GF-D8 (cell line): ENCODE data around the gene GSTO2.
A peak's percentile ranks its signal among the peaks of the same experiment; 100 is the strongest.
"Not testable (repeated sequence)": the region's sequence is repeated elsewhere in the genome, so short reads cannot be mapped to it uniquely, and the experiment has no call there.

ENCODE experiments used
- DNase-seq: peaks from one replicate; lab custom pipeline; 2025; lab: John Stamatoyannopoulos, UW

The GSTO2 gene

DNA sequence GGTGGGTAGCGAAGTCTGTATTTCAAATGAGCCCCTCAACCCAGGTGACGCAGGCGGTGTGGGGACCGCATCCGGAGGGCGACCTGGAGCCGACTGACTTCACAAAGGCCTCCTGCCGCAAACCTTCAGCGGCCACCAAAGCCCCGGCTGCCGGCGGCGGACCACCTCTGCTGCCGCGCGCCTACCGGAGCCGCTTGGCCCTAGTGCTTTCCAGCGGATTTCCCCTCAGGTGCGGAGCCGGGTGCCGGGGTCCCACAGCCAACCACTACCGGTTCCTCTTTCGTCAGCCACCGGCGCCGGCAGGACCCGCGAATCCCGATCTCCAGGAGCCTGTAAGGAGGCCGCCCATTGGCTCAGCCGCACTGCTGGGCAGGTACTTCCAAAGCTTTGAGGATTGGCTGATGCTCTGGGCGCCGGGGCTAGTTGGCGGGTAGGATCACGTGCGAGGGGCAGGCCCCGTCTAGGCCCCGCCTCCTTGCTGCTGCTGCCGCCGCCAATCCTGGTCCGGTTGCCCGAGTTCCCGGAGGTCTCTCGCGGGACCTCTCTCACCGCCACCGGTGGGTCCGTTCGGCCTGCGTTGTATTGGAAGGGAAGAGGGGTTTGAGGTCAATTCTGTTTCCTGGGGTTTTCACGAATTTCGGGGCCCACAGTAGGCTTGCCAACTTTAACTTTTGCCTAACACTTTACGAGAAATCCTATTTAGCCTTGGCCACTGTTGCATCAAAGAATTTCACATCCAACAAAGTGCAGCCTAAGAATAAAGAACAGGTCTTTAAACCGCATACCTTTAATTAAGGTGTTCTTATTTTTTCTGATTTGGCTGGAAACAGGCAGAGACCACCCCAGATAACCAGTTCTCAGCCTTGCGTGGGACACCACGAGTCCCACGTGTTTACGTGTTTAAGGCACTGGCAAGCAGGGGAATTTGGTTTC is at the start of gene GSTO2:
Gene GSTO2 (plus strand): TSS at position 472 of the 933 bp plus-strand sequence. CDS start 5,732 bp downstream, outside the sequence.
- peak; percentile 95 for DNase-seq

DNA sequence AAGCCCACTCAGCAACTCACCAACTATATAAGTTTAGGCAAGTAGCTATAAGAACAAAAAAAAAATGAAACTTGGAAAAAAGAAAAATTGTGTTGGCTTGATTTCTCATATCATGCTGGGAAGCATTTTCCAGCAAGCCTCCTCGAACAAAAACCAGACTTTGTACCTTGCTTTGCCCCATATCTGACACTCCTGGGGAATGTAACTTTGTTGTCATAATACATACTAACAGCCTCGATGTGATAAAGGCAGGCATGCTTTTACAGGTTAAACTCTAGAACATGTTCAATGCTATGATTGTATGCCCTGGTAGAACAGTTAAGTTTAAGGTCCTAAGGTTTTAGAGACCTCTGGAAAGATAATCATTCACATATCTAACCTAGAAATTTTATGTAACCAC is 48.5 kb upstream of the GSTO2 start:
- DNase-seq = no peak

GRCh38 chr10:104223304-104223703 is 45.7 kb upstream of the GSTO2 start:
- DNase-seq = no peak

DNA sequence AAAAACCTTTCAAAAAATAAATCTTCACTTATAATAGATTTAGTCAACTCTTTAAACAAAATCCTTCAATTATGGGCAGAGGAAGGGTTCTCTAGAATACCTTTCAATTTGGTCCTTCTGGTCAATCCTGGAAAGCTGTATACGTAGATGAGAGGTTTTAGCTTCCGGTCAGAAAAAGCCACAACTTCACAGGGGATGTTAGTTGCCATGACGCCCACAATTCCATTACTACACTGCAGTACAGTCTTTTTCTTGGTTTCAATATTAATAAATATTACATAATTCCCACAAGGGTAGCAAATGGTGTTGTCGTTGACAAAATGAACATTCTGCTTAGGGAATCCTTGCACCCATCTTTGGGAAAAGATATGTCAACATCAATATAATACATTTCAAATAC is 38.5 kb upstream of the GSTO2 start:
- DNase-seq = no peak

- DNase-seq = peak; percentile 75
These were observed 37.0 kb upstream of the GSTO2 start, which contains the start of gene CFAP43 for GRCh38 chr10:104231784-104232612. CFAP43 (minus strand) TSS chr10:104232364; CDS start chr10:104232246, 118 bp downstream.

- DNase-seq = no peak
These were observed 36.3 kb upstream of the GSTO2 start for GRCh38 chr10:104232613-104233102.

DNA sequence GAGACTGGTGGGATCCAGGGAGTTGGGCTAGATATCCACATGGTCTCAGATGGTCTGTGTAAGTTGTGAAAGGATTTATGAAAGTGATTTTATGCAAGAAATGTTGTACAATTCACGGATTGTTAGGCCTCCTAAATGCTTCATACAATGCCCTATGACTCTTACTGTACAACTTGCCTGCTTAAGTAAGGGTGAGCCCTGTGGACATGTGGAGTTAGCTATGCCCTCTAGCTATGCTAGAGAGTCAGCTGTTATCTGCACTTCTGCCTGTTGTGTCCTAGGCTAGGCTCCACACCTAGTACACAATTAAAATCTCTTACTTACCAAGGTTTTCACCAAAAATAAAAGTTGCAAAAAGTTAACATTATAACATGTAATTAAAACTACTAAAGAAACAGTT is 35.2 kb upstream of the GSTO2 start:
- DNase-seq = no peak

GRCh38 chr10:104234934-104235333 is 34.0 kb upstream of the GSTO2 start:
- DNase-seq = no peak

DNA sequence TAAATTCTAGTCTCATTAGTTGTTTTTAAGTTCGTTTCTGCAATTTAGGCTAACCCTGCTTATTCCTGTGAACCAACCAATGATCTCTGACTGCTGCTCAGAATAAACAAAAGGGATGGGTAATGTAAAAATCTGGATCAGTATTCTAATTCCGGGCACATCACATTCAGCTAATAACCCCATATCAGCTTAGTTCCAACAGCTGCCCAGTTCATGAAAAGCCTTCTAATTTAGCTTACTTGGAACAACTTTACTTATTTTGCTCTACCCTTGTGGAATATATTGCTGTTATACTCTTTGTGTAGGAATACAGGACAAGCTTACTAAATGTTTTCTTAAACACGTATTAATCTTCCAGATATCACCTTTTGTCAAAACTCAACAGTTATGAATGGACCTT is 33.2 kb upstream of the GSTO2 start:
- no peak for DNase-seq

GRCh38 chr10:104240078-104240477 is 28.9 kb upstream of the GSTO2 start:
- DNase-seq = no peak

GRCh38 chr10:104242545-104242944 is 26.4 kb upstream of the GSTO2 start:
- no peak for DNase-seq

DNA sequence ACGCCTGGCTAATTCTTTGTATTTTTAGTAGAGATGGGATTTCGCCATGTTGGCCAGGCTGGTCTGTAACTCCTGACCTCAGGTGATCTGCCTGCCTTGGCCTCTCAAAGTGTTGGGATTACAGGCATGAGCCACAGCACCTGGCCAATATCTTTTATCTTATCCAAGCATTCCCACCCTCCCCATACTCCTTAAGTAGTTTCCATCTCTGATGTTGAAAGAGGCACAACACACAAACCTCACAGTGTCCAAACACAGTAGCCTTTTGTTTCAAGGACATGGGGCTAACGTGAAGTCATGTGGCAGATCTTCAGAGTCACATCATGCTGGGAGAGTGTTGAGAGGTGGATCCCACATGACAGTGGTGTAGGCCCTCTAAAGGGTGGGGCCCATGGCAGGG is 26.0 kb upstream of the GSTO2 start:
- not testable (repeated sequence) for DNase-seq

- DNase-seq = no peak
These were observed 25.5 kb upstream of the GSTO2 start for GRCh38 chr10:104243512-104243911.

DNA sequence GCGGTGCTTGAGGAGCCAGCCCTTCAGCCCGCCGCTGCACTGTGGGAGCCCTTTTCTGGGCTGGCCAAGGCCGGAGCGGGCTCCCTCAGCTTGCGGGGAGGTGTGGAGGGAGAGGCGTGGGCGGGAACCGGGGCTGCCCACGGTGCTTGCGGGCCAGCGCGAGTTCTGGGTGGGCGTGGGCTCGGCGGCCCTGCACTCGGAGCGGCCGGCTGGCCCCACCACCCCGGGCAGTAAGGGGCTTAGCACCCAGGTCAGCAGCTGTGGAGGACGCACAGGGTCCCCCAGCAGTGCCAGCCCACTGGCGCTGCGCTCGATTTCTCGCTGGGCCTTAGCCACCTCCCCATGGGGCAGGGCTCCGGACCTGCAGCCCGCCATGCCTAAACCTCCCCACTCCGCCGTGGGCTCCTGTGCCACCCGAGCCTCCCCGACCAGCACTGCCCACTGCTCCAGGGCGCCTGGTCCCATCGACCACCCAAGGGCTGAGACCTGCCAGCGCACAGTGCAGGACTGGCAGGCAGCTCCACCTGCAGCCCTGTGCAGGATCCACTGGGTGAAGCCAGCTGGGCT is 23.8 kb upstream of the GSTO2 start:
- DNase-seq = no peak

GRCh38 chr10:104246976-104247375 is 22.0 kb upstream of the GSTO2 start:
- peak; percentile 58 for DNase-seq

GRCh38 chr10:104247513-104248146 is 21.4 kb upstream of the GSTO2 start:
- peak; percentile 79 for DNase-seq

GRCh38 chr10:104248931-104249330 is 20.1 kb upstream of the GSTO2 start:
- DNase-seq = not testable (repeated sequence)

DNA sequence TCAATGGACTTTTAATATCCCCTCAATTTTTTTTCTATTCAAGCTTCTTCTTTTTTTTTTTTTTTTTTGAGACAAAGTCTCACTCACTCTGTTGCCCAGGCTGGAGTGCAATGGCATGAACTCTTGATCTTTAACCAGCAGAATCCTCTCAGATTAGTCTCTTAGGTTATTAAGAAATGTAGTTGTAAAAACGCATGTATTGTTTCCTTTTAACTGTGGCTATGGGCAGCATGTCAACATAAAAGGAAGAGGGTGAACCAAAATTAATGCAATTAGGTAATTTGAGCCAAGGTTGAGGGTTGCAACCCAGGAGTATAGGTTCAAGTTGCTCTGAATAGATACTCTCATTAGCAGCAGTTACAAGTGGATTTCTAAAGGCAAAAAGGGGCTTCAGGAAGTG is 18.6 kb upstream of the GSTO2 start:
- DNase-seq = peak; percentile 46

GRCh38 chr10:104251443-104251842 is 17.5 kb upstream of the GSTO2 start:
- no peak for DNase-seq

DNA sequence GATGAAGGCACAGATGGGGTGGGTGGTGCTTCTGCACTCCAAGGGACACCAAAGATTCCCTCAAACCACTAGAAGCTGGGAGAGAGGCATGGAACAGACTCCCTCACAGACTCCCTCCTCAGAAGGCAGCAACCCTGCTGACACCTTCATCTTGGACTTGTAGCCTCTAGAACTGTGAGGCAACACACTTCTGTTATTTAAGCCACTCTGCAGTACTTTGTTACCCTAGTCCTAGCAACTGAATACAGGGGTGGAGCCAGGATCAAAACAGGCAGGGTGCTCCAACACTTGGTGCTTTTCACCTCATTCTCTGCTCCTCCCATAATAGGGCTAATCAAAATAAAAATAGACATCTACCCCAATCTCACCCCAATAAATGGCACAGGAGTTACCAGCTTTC is 16.6 kb upstream of the GSTO2 start:
- no peak for DNase-seq

- DNase-seq = no peak
These were observed 15.9 kb upstream of the GSTO2 start for GRCh38 chr10:104253106-104253505.
